Lower leg skin (tissue), 4 donors: ENCODE results near the gene TMEM174. TPM values are rescaled to one million over a fixed set of nuclear protein-coding genes. Genes with fewer than 3 reads are reported as not detected.

ENCODE experiments used
- DNase-seq, 2 donors: peaks; one replicate each; pipeline ENCODE4 v3.0.0-alpha.2; 2019; ENCODE audit warnings: low spot score in 2 of 2
- H3K4me3 ChIP-seq: fragments of 200-600 bp; sonication (generic); 2 replicates; pipeline ENCODE4 v1.5.1; 2017; ENCODE audit warnings: mild to moderate bottlenecking, low read depth; ENCODE audit not compliant: poor library complexity, severe bottlenecking
- POLR2A ChIP-seq, 2 donors: fragments of 450-650 bp; IDR thresholded peaks; one replicate each; pipeline ENCODE4 v1.6.1; 2016 to 2017; ENCODE audit warnings: antibody characterized with exemption in 2 of 2, mild to moderate bottlenecking in 1 of 2, moderate library complexity in 1 of 2
- WGBS, 2 donors: methylation state at CpG; one replicate each; pipeline ENCODE4 v1.1.5; 2018; 5-methylcytosine and 5-hydroxymethylcytosine counted together
- intact Hi-C: fragments of 100-400 bp; cut with DNase I; formaldehyde crosslinking; loops from one replicate; pipeline ENCODE4 v1.15.0; 2023; ENCODE audit warnings: low total_unique reads
- total RNA-seq, 4 donors: library from RNA; depleted of rRNA; stranded (reverse); fragments of >200 nt; gene quantifications; one replicate each; pipeline ENCODE4 v1.1.0, GENCODE V29; 2016
- TF ChIP-seq, protein P1 (sequence below), 3 donors: fragments of 450-650 bp; IDR thresholded peaks; one replicate each; pipeline ENCODE4 v1.5.1; 2016; ENCODE audit warnings: antibody characterized with exemption in 3 of 3, mild to moderate bottlenecking in 3 of 3, moderate library complexity in 2 of 3

Gene TMEM174, protein sequence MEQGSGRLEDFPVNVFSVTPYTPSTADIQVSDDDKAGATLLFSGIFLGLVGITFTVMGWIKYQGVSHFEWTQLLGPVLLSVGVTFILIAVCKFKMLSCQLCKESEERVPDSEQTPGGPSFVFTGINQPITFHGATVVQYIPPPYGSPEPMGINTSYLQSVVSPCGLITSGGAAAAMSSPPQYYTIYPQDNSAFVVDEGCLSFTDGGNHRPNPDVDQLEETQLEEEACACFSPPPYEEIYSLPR
- not detected for total RNA-seq

DNA sequence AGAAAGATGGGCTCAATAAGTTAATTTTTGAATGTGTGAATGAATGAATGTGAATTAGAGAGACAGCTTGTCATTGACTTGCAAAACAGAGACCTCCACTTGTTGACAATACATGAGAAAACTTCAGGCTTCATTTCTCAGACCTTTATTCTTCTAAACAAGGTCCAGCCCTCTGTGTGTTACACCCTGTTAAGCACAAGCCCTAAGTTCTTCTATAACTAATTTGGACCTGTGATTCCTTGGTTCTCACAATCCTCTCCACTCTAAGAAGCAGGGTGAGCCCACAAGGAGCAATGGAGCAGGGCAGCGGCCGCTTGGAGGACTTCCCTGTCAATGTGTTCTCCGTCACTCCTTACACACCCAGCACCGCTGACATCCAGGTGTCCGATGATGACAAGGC, at the start of gene TMEM174:
TSS of gene TMEM174 (plus strand) at position 243 of the 400 bp plus-strand sequence. CDS start at position 294, 51 bp downstream.
- no peak for DNase-seq
- TF ChIP-seq, protein P1, sequence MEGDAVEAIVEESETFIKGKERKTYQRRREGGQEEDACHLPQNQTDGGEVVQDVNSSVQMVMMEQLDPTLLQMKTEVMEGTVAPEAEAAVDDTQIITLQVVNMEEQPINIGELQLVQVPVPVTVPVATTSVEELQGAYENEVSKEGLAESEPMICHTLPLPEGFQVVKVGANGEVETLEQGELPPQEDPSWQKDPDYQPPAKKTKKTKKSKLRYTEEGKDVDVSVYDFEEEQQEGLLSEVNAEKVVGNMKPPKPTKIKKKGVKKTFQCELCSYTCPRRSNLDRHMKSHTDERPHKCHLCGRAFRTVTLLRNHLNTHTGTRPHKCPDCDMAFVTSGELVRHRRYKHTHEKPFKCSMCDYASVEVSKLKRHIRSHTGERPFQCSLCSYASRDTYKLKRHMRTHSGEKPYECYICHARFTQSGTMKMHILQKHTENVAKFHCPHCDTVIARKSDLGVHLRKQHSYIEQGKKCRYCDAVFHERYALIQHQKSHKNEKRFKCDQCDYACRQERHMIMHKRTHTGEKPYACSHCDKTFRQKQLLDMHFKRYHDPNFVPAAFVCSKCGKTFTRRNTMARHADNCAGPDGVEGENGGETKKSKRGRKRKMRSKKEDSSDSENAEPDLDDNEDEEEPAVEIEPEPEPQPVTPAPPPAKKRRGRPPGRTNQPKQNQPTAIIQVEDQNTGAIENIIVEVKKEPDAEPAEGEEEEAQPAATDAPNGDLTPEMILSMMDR (IDR thresholded peaks at IDR 0.05) = no peak
- TF ChIP-seq POLR2A (IDR thresholded peaks at IDR 0.05) = no peak
- no peak within 1 kb of the TSS for H3K4me3 ChIP-seq
- WGBS, 2 donors = 98 to 100% methylated on average over 5 of the region's 5 CpGs
- intact Hi-C loops = no loop called here

DNA sequence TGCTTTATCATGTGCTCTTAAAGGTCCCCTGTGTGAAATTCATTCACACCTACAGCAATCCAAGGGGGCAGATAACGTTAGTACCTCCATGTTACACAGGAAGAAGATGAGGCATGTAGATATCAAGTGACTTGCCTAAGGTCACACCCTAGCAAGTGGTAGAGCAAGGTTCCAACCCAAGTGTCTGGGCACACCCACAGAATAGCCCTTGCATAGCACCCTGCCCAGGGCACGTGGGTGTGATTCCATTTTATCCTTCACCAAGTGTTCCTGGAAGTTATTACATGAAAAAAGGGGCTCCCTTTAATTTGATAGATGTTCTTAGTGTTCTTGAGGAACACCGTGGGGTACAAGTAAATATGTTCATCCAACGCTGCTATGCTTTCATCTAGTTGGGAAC, 47.7 kb upstream of the TMEM174 start:
- intact Hi-C loops = no loop called here
- peak in 1 of 2 donors; percentile 53 for DNase-seq
- WGBS, 2 donors = 75 to 78% methylated on average over 4 of the region's 4 CpGs
- H3K4me3 ChIP-seq = no peak overlapping the region
- no peak for TF ChIP-seq POLR2A (IDR thresholded peaks at IDR 0.05)
- TF ChIP-seq, protein P1 (IDR thresholded peaks at IDR 0.05) = no peak

DNA sequence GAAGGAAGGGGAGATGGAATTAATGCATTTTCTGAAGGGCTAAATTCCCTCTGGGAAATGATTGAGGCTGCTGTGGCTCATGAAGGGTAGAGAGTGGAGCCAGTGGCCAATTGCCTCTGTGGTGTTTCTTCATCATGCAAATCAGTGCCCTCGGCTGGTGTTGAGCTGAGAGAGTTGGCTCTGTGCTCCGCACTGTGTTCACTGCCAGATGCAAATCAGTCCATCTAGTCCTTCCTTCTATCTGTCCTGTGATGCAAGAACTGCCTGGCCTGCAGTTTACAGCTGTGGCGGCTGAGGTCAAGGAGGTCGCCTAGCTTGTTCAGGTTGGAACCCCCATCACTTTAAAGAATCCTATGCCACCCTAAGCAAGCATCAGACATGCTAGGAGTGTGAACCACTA, 46.6 kb upstream of the TMEM174 start:
- intact Hi-C loops = no loop called here
- DNase-seq = peak in 1 of 2 donors; percentile 76
- 61 to 62% methylated on average over 4 of the region's 4 CpGs for WGBS, 2 donors
- no peak overlapping the region for H3K4me3 ChIP-seq
- TF ChIP-seq, protein P1 (IDR thresholded peaks at IDR 0.05) = no peak
- no peak for TF ChIP-seq POLR2A (IDR thresholded peaks at IDR 0.05)

DNA sequence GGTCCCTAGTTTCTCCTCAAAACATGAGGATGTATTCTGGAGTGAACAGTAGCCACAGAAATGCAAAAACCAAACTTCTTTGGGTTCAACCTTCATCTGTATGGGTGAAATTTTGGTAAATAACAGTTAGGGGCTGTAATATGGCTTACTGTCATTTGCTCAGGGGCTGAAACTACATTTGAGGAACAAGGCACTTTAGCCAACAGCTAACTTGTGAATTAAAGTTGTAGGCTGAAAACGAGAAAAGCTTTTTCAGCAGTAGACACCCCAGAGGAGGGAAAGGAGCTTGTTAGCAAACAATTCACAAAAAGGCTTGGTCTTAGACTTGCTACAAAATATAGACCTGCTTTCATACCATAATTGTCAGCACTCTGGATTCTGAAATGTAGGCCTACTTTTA, 46.0 kb upstream of the TMEM174 start:
- 74 to 85% methylated on average over 1 of the region's 1 CpG for WGBS, 2 donors
- TF ChIP-seq, protein P1 (IDR thresholded peaks at IDR 0.05) = no peak
- TF ChIP-seq POLR2A (IDR thresholded peaks at IDR 0.05) = no peak
- intact Hi-C loops = no loop called here

DNA sequence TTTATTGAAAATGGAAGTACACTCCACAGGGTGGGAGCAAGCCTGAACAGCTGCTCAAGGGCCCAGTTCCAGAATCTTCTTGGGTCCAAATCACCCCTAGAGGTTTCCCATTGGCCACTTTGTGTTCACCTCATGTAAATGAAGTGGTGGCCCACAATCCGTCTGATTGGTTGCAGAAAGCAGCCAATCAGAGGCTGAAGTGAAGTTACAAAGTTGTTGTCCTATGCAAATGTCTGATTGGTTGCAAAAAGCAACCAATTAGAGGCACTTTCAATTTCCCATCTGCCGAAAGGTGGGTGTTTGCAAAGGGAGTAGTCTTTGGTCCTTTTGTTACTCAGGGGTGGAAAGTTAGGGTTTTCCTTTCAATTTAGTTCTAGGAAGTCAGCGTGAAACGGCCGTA, 43.9 kb upstream of the TMEM174 start:
- WGBS, 2 donors = 86 to 90% methylated on average over 5 of the region's 5 CpGs
- peak in 1 of 2 donors; percentile 25 for DNase-seq
- intact Hi-C loops = no loop called here
- H3K4me3 ChIP-seq = no peak overlapping the region
- TF ChIP-seq, protein P1 (IDR thresholded peaks at IDR 0.05) = no peak
- no peak for TF ChIP-seq POLR2A (IDR thresholded peaks at IDR 0.05)

More for the DNA sequence above, 46.0 kb upstream of the TMEM174 start:
- DNase-seq = no peak
- H3K4me3 ChIP-seq = no peak overlapping the region

DNA sequence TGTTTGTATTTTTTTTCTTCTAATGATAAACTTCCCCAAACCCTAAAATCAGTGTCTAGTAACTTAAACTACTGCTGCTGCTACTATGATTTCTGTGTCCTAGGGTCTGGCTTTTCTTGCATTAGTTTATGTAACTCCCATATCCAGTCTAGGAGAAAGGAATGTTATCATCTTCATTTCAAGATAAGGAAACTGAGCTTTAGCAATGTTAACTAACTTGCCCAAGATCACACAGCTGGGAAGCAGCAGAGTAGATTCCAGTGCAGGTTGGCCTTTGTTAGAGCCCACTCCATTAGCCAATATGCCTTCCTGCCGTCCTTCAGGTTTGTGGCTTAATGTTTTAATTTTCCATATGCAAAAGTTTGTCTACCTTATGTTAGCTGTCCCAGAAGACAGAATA, 42.2 kb upstream of the TMEM174 start:
- no peak for DNase-seq
- WGBS, 2 donors = 72 to 83% methylated on average over 1 of the region's 1 CpG
- intact Hi-C loops = no loop called here
- H3K4me3 ChIP-seq = no peak overlapping the region
- TF ChIP-seq, protein P1 (IDR thresholded peaks at IDR 0.05) = no peak
- TF ChIP-seq POLR2A (IDR thresholded peaks at IDR 0.05) = no peak
